NCI-H2171 (cell line): Measurements from ENCODE around the gene SORL1-AS1.

Experiments
- DNase-seq: peaks from one replicate; lab custom pipeline; 2025; lab: John Stamatoyannopoulos, UW

The SORL1-AS1 gene

GRCh38 chr11:121476379-121477032 lies 23.7 kb upstream of the SORL1-AS1 start:
- no peak for DNase-seq

- DNase-seq = no peak
These were observed 21.9 kb upstream of the SORL1-AS1 start for GRCh38 chr11:121474680-121475079.

- no peak for DNase-seq
These were observed 20.5 kb upstream of the SORL1-AS1 start for GRCh38 chr11:121473064-121473777.

- no peak for DNase-seq
These were observed 19.5 kb upstream of the SORL1-AS1 start for GRCh38 chr11:121472312-121472711.

GRCh38 chr11:121471167-121471566 lies 18.4 kb upstream of the SORL1-AS1 start:
- DNase-seq = no peak

- no peak for DNase-seq
These were observed 17.1 kb upstream of the SORL1-AS1 start for GRCh38 chr11:121469910-121470309.

- no peak for DNase-seq
These were observed 15.2 kb upstream of the SORL1-AS1 start for GRCh38 chr11:121467965-121468364.

GRCh38 chr11:121467471-121467870 lies 14.7 kb upstream of the SORL1-AS1 start:
- DNase-seq = no peak

GRCh38 chr11:121466063-121466794 lies 13.5 kb upstream of the SORL1-AS1 start:
- peak; percentile 72 for DNase-seq

GRCh38 chr11:121465709-121466062 lies 12.9 kb upstream of the SORL1-AS1 start:
- no peak for DNase-seq

GRCh38 chr11:121464352-121464946 lies 11.7 kb upstream of the SORL1-AS1 start:
- no peak for DNase-seq

- DNase-seq = no peak
These were observed 11.0 kb upstream of the SORL1-AS1 start for GRCh38 chr11:121463689-121464335.

GRCh38 chr11:121461843-121462242 lies 9.1 kb upstream of the SORL1-AS1 start:
- DNase-seq = no peak

GRCh38 chr11:121460941-121461514 lies 8.3 kb upstream of the SORL1-AS1 start:
- DNase-seq = no peak

GRCh38 chr11:121459413-121460017 lies 6.7 kb upstream of the SORL1-AS1 start:
- DNase-seq = no peak

GRCh38 chr11:121458551-121458950 lies 5.8 kb upstream of the SORL1-AS1 start:
- DNase-seq = no peak

GRCh38 chr11:121456816-121457431 lies 4.2 kb upstream of the SORL1-AS1 start:
- DNase-seq = no peak

GRCh38 chr11:121456151-121456550 lies 3.4 kb upstream of the SORL1-AS1 start:
- DNase-seq = no peak

- no peak for DNase-seq
These were observed 2.3 kb upstream of the SORL1-AS1 start for GRCh38 chr11:121455115-121455514.

GRCh38 chr11:121453589-121454299 lies 977 bp upstream of the SORL1-AS1 start:
- no peak for DNase-seq
